Glomerular endothelial cell (primary cell): Measurements from ENCODE around the gene CD7. TPM values are rescaled to one million over a fixed set of nuclear protein-coding genes. Genes with fewer than 3 reads are reported as not detected.

Source experiments
- DNase-seq: peaks from one replicate; pipeline ENCODE4 v3.0.0-alpha.2; 2011; ENCODE audit warnings: low read depth, low spot score; ENCODE audit errors: extremely low read depth
- total RNA-seq: library from RNA; depleted of rRNA; stranded (reverse); fragments of >200 nt; gene quantifications from 2 replicates; pipeline ENCODE4 v1.2.3, GENCODE V29; 2015

CD7 gene
- total RNA-seq, 1 donor from 2014 or later: not detected

- DNase-seq: no peak
Observed at GRCh38 chr17:82266142-82266541, 51.3 kb downstream of the CD7 start.

Other genes with a start within 250 kb of the CD7 start
- gene FASN, start 219.4 kb downstream of the CD7 start, total RNA-seq: 165 and 201 TPM in 2 replicates
- 10.2 and 23.8 TPM in 2 replicates for gene CCDC57, start 104.8 kb downstream of the CD7 start, total RNA-seq
- gene SLC16A3, start 88.6 kb downstream of the CD7 start, total RNA-seq: 151 and 170 TPM in 2 replicates
- 84.6 and 88.0 TPM in 2 replicates for gene CSNK1D, start 43.9 kb downstream of the CD7 start, total RNA-seq
- 1.1 and 2.7 TPM in 2 replicates for gene SECTM1, start 16.2 kb upstream of the CD7 start, total RNA-seq
- not detected in 2 replicates for gene TEX19, start 41.6 kb upstream of the CD7 start, total RNA-seq
- gene UTS2R, start 54.2 kb upstream of the CD7 start, total RNA-seq: not detected in 2 replicates
- gene HEXD, start 100.7 kb upstream of the CD7 start, total RNA-seq: 18.8 and 31.1 TPM in 2 replicates
- gene OGFOD3, start 101.0 kb upstream of the CD7 start, total RNA-seq: 25.1 and 27.9 TPM in 2 replicates
- 56.0 and 76.7 TPM in 2 replicates for gene CYBC1, start 133.1 kb upstream of the CD7 start, total RNA-seq
- 94.6 and 104 TPM in 2 replicates for gene NARF, start 141.1 kb upstream of the CD7 start, total RNA-seq
- 55.0 and 56.8 TPM in 2 replicates for gene FOXK2, start 202.1 kb upstream of the CD7 start, total RNA-seq